ENCODE measurements around the gene DYNLT2.

DNA sequence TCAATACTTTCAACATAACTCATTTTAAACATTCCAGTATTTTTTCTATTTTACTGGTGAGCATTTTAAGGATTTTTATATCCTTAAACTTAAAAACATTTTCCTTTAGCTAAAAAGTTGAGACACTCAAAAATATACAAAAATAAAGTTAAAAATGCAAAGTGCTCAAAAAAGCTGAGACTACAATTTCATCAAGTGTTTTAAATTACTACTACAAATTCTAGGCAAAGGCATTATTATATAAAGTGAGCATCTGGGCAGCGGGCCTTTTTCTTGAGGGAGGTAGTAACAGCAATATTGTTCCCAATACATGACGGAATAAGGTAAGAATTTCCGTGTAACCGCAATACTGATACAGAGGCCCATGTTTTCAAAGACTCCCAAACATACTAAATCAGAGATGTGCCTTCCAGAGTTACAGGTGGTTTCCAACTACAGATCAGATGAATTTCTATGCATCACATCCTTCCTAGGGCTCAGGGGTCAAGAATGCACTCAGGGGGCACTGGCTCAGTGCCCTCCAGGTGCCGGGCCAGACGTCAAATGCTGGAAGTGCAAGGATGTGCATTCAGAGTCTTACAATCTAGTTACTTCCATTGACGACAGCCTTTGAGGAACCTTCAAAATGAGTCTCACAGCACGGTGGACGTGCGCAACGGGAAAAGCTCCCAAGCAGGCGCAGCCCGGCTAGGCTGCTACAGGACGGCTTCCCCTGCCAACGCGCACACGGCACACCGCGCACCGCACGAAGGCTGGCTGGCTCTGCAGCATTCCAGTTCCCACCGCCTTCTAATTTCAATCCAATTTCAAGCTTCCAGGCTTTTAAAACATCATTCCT lies 28.8 kb downstream of the DYNLT2 start:
- TF ChIP-seq CTCF (conservative IDR thresholded peaks at IDR 0.05 in 1 of 2, IDR thresholded peaks at IDR 0.05 in 1 of 2; ENCODE audit: low read depth in 1 of 2, low read length in 2 of 2) (no peak), EZH2 (IDR thresholded peaks at IDR 0.05; ENCODE audit: low read length, missing control alignments) (no peak)
